Bone marrow (tissue), 2 donors: ENCODE measurements around the gene UBE2J2.

Experiments
- DNase-seq, 2 donors: peaks; one replicate each; lab custom pipeline; 2025; lab: John Stamatoyannopoulos, UW

The UBE2J2 gene

DNA sequence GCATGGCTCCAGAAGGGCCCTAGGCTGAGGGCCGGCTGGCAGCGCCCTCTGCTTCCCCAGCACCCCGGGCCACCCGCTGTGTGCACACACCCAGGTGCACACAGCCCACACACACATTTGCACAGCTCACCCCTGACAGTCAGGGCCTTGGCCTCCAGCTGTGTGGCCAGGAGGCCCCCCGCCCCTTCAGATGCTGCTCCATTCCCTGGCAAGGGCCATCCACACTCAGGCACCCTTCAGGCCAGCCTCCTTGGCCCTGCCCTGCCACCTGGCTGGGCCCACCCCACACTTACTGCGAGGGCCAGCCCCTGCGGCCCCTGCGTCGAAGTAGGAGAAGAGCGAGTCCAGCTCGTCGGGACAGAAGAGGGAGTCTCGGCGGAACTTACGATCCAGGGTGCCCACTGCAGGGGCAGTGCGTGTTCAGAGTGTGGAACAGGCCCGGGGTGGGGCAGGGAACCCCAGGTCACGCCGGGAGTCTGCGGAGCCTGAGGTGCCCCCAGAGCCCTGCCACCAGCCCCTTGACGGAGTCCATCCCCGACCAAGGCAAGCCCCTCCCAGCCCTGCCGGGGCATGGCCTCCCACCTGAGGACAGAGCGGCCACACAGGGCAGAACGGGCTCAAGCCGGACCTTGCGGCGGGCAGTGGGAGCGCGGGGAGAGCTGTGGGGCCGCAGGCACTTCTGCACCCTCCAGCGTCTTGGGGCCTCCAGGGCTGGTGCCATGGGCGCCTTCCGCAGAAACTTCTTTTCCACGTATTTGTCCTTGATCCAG is 21.7 kb upstream of the UBE2J2 start:
- DNase-seq = no peak

DNA sequence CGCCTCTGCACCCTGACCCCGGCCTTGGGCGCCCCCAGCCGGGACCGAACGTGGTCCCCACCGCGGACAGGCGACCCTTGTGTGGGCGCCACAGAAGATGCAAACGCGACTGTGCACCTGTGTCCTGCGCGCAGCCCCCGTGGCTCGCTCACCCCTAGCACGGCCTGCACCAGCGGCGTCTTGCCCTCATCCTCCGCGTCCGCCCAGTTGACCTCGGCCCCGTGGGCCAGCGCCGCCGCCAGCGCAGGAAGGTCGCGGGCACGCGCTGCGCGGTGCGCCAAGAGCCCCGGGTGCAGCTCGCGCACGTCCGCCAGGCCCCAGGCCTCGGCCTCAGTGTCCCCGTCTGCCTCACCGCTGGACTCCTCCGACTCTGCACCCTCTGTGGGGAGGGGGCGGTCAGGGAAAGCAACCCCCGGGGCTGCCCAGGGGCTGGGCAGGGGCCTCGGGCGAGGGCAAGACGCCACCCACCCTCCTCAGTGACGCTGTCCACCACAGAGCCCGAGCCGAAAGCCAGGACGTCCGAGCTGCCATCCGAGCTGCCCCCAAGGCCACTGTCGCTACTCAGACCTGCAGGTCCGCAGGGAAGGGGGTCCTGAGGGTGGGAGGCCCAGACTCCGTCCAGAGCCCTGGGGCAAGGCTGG is 20.7 kb upstream of the UBE2J2 start:
- DNase-seq = no peak

DNA sequence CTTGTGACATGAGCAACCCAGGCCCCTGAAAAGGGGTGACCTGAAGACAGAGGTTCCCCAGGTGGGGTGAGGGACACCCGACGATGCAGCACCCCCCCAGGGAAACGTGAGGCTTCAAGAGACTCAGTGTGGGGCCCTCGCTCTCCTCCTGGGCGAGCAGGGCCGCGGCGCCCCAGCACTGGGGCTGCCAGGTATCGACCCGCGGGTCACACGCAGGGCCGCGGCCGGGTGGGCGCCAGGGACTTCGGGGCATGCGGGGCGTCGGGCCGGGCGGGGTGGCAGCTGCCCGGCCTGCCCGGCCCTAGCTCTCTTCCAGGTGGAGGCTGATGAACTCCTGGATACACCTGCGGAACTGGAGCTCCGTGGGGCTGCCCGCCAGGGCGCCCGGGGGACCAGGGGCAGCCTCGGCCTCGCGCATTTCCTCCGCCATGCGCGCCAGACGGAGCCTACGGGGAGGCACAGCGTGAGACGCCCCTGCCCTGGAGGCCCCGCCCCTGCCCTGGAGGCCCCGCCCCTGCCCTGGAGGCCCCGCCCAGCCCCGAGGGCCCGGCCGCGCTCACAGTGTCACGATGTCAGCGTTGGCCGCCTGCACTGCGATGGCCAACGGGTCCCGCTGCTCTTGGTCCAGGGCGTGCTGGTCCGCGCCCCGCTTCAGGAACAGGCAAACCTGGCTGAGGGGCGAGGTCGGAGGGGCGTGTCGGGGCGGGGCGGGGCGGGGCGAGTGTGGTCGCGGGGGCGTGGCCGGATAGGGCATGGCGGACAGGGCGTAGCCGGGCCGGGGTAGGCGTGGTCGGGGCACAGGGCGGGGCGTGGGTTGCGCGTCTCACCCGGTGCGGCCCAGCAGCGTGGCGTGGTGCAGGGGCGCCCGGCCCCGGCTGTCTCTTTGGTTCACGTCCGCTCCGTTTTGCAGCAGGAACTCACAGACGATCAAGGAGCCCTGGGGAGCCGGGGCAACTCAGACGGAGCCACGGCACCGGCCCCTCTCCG is 19.9 kb upstream of the UBE2J2 start:
- DNase-seq = no peak

DNA sequence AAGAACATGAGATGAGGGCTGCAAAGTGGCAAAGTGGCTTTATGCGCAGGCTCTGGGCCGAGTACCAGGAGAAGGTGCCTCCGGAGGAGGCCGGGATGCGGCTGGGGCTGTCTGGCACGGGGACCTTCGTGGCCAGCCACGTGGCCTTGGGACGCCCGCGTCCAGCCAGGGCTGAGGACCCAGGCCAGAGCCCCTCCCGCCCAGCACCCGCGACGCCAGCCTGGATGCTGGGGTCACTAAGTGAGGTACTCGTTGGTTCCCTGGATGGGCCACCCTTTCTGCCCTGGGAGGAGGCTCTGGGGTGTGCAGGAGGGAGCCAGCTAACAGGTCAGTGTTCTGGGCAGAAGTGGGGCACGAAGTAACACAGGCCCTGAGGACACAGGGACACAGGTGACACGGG is 19.2 kb upstream of the UBE2J2 start:
- no peak for DNase-seq

DNA sequence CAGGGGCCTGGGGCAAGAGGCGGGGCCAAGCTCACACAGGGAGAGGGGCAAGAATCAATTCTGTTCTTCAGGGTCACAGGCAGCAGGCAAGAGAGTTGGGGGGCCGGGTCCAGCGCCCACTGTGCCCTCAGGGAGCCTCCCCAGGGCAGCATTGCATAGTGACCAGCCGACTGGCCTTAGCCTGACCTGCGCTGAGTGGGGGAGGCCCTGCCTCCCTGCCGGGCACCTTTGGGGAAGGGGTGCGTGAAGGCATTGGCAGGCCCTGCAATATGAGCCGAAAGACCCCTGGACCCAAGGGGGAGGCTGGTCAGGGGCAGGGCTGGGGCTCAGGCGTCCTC is 18.8 kb upstream of the UBE2J2 start:
- no peak for DNase-seq

DNA sequence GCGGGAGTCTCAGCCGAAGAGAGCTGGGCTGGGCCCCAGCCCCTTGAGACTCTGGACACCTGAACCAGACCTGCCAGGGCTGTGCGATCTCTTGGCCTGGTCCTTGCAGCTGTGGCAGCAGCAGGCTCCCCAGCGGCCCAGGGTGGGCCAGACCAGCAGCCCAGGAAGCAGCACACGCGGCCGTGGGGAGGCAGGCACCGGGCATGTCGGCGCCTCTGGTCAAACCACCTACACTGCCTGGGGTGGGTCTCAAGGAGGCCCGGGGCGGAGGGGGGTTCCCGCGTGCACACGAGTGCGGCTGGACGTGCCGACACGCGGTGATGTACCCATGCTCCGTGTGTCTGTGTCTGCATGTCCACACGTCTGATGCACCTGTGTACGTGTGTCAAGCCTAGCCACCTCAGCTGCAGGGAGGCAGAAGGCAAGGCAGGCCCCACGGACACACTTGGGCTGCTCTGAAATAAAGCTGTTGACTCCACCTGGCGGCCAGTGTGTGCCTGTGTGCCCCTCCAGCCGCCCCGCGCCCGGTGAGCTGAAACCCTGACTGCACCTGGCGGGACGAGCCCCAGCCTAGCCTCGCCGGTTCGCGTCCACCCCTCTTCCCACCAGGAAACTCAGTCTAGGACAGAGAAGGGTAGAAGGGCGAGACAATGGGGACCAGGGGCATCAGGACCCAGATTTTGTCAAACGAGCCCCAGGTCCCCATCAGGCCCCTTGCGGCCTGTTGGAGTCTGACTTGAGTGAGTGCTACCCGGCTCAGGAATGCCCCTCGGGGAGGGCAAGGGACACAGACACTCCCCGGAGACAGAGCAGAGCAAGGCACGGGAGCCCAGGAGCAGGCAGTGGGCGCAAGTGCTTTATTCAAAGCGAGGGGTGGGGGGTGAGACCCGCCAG is 18.1 kb upstream of the UBE2J2 start:
- DNase-seq = no peak

DNA sequence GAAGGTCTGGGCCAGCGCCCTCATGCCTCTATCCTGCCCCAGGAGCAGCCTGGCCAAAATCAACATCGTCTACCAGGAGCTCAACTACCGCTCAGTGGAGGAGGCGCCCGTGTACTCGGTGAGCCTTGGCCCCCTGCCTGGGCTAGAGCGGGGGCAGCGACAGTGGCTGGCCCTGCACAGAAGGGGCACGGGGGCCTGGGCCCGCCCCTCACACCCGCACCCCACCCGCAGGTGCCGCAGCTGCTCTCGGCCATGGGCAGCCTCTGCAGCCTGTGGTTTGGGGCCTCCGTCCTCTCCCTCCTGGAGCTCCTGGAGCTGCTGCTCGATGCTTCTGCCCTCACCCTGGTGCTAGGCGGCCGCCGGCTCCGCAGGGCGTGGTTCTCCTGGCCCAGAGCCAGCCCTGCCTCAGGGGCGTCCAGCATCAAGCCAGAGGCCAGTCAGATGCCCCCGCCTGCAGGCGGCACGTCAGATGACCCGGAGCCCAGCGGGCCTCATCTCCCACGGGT is 17.4 kb upstream of the UBE2J2 start:
- no peak for DNase-seq

DNA sequence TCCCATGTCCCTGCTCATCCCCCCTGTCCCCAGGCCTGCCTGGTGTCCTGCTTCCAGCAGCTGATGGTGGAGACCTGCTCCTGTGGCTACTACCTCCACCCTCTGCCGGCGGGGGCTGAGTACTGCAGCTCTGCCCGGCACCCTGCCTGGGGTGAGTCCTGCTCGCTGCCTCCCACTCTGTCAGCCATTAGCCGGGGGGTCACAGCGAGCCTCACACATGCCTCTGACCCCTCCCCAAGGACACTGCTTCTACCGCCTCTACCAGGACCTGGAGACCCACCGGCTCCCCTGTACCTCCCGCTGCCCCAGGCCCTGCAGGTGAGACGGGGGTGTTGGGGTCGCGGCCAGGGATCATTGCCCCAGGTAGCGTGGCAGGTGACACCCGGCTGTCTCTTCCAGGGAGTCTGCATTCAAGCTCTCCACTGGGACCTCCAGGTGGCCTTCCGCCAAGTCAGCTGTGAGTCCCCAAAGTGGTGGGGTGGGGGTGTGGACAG is 16.6 kb upstream of the UBE2J2 start:
- DNase-seq = peak in 1 of 2 donors; percentile 9

DNA sequence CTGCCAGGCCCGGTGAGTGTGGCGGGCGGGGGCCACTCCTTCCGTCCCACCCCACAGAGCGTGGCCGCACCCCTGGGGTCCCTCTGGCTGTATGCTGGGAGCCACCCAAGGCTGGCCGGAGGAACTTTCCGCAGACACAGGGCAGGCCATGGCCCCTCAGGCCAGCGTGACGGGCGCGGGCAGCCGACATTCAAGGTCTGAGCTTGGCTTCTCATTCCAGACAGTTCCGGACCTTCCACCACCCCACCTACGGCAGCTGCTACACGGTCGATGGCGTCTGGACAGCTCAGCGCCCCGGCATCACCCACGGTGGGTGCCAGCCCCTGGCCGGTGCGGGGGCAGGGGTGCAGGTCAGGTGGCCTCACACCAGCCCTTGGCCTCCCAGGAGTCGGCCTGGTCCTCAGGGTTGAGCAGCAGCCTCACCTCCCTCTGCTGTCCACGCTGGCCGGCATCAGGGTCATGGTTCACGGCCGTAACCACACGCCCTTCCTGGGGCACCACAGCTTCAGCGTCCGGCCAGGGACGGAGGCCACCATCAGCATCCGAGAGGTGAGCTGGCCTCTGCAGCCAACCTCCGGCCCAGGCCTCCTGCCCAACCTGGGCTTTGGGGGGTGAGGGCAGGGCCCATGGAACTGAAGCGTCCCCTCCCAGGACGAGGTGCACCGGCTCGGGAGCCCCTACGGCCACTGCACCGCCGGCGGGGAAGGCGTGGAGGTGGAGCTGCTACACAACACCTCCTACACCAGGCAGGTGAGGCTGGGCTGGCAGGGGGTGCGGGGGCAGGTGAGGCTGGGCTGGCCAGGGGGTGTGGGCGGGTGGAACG is 13.8 kb upstream of the UBE2J2 start:
- DNase-seq = no peak

DNA sequence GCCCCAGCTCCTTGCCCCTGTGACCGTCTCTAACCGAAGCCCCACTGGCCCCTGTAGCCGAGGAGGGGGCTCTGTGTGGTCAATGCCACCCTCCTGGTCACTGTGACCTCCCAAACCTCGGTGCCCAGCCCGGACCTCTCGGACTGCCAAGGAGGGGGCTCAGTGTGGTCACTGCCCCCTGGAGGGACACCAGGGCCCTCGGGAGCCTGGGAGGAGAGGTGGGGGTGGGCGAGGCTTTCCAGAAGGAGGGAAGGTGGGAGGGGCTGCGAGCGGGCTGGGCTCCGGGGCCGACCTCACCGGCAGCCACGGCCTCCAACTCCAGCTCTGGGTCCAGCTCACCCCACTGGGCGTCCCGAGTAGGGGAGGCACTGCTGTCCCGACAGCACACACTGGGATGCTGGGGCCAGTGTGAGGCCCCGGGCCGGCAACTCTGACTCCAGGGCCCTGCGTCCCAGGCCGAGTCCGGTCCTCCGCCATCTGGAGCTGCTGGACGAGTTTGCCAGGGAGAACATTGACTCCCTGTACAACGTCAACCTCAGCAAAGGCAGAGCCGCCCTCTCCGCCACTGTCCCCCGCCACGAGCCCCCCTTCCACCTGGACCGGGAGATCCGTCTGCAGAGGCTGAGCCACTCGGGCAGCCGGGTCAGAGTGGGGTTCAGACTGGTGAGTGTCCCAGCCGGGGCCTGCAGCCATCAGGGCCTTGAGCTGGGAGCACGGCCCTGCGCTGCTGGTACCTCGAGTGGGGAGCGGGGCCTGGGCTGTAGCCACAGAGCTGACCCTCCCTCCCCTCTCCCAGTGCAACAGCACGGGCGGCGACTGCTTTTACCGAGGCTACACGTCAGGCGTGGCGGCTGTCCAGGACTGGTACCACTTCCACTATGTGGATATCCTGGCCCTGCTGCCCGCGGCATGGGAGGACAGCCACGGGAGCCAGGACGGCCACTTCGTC is 12.9 kb upstream of the UBE2J2 start:
- no peak for DNase-seq

DNA sequence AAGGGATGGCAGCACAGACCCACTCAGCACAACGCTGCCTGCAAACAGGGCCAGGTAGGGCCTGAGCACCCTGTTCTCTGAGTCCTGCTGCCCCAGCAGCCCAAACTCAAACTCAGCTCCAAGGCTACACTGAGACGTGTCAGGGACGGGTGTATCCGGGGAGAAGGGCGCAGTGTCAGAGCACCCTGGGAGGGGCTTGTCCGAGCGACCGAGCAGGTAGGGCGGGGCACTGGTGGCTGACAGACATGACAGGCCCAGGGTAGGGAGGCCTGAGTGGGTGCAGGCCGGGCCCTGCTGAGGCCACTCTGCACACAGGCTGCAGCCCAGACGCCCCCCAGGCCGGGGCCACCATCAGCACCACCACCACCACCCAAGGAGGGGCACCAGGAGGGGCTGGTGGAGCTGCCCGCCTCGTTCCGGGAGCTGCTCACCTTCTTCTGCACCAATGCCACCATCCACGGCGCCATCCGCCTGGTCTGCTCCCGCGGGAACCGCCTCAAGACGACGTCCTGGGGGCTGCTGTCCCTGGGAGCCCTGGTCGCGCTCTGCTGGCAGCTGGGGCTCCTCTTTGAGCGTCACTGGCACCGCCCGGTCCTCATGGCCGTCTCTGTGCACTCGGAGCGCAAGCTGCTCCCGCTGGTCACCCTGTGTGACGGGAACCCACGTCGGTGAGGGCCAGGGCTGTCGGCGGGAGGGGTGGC is 12.1 kb upstream of the UBE2J2 start:
- no peak for DNase-seq

DNA sequence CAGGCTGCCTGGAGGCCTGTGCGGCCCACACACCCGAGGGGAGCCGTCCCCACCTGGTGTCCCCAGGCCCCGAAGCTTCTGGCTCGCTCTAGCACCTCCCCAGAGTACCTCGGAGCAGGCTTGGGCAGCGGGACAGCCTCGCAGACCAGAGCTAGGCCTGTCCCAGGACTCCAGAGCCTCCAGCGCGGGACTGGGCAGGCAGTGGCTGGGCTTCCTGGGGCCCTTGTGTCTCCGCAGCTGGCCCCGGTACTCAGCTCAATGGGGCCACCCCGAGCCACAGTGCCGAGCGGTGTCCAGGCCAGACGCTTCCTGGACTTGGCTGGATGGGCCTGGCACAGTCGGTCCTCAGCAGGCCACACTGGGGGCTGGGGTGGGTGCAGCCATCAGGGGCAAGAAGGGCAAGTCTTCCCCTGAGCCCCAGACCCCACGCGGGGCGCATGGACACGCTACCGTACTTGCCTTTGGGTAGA is 11.5 kb upstream of the UBE2J2 start:
- no peak for DNase-seq

DNA sequence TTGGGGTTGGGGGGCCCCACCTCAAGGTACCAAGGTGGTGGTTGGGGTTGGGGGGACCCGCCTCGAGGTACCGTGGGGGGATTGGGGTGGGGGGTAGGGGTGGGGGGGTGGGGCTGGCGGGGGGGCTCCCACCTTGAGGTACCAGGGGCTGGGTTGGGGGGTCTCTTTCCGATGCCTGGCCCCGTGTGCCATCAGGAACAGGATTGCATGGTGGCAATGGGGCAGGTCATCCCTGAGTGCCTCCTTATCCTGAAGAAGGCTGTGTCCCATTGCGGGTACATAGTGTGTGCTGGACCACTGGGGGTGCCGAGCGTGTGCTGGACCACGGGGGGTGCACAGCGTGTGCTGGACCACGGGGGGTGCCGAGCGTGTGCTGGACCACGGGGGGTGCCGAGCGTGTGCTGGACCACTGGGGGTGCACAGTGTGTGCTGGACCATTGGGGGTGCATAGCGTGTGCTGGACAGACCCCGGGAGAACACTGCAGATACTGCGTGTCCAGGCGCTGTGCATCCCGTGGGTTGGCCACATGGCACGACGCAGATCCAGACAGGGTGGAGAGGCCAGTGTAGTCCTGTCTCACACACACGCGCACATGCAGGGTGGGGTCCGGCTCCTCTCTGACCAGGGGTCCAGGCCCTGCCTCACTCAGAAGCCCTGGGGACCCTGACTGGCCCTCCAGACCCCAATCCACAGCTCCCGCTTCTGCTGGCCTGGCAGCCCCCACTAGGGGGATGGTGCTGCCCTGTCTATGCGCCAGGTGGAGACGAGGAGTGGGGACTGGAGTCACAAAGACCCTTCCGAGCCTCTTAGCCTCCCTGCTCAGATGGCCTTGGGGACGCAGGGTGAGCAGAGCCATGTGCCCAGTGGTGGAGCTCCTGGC is 10.8 kb upstream of the UBE2J2 start:
- DNase-seq = no peak

DNA sequence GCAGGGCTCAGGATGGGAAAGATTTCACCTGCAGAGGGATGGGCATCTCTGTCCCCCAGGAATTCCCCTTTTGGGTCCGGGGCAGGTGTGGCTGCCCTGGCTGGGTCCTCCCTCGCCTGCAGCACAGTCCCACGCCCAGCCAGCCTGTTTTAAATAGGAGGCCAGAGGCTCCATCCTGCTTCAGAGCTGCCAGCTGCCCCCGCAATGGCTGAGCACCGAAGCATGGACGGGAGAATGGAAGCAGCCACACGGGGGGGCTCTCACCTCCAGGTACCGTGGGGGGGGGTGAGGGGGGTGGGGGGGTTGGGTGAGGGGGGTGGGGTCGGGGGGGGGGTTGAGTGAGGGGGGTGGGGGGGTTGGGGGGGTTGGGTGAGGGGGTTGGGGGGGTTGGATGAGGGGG is 10.2 kb upstream of the UBE2J2 start:
- no peak for DNase-seq

DNA sequence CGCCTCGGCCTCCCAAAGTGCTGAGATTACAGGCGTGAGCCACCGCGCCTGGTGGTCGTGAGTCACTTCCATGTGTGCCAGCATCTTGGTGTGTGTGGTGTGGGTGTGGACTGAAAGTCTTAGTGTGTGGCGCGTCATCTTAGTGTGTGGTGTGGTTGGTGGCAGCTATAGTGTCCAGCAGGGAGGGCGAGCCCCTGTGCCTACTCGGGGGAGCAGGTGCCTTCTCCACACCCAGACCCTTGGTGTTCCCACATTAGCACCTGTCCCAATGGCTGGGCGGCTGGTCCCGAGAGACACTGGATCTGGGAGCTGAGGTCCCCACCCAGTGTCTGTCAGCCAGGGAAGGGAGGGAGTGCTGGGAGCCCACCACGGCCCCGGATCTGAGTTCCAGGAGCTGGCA is 9.3 kb upstream of the UBE2J2 start:
- DNase-seq = no peak

DNA sequence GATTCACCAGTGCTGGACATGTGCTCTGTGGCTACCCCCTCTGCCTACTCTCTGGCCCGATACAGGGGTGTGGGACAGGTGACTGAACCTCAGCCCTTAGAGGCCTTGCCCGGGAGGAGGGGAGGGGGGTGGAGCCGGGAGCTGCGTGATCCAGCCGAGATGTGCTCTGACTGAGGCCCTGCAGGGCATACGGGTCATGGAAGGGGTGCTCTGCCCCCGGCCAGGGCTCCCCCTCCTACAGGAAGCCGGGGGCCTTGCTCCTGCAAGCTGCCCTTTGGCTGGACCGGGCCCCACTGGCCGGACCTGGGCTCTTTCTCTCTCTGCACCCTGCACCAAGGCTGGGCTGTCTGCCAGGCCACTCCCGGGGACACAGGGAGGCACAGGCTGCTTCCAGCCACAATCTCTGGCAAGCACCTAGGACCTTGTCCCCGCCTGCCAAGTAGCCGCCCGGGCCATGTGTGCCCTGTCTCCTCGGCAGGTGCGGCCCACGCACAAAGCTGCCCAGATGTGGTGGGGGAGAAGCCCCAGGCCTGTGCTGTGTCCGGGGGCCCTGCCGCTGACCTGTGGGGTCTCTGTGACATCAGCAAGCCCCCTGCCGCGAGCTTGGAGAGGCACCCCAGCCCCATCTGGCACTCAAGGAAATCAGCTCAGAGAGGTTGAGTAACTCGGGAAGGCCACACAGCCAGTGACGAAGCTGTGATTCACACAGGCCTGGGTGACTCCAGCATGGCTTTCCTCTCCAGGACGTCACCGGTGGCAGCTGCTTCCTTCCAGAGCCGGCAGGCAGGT is 8.1 kb upstream of the UBE2J2 start:
- no peak for DNase-seq
